Tibial nerve (tissue), 4 donors: ENCODE data around the gene VOPP1.

ENCODE experiments used
- CTCF ChIP-seq, 5 experiments: fragments of 200-600 bp in 3 of 5; fragments of 450-650 bp in 2 of 5; sonication (generic) in 3 of 5; IDR thresholded peaks; one replicate each; pipeline ENCODE4 v1.5.1; 2016 to 2019; ENCODE audit warnings: antibody characterized with exemption in 5 of 5, mild to moderate bottlenecking in 3 of 5, moderate library complexity in 2 of 5
- EP300 ChIP-seq, 2 donors: sonication (generic); formaldehyde crosslinking; IDR thresholded peaks; one replicate each; pipeline ENCODE4 v1.6.1; 2017; ENCODE audit warnings: antibody characterized with exemption in 2 of 2, mild to moderate bottlenecking in 1 of 2

DNA sequence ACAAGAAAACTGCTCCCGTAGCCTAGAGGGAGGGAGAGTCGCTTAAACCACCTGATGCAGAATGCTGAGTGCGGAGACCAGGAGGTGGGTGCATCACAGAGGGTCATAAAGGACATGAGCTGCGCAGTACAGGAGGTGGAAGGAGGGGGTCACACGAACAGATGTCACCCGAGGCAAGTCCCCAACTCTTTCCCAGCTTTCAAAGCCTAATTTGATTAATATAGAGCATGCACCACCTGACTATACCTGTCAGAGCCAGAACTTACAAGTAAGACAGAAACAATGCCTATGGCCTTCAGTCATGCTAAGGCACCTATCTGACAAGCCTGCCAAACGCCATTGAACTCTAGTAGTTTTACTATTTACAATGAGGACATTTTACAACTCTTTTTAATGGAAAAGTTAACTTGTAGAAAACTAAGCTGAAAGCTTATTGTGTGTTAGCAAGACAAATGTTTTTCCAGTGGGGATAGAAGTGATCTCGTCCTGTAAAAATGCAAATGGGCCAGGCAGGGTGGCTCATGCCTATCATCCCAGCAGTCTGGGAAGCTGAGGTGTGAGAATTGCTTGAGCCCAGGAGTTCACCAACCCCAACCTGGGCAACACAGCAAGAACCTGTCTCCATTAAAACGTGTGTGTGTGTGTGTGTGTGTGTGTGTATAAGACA lies 1.1 kb upstream of the VOPP1 start:
- TF ChIP-seq CTCF (IDR thresholded peaks at IDR 0.05), result no peak
- TF ChIP-seq EP300 (IDR thresholded peaks at IDR 0.05), result no peak
